SKM-1 treated with dmso at 0.1 percent for 144 hours (cell line): ENCODE measurements around the gene CHMP4A.
"Not testable (repeated sequence)": the region's sequence is repeated elsewhere in the genome, so short reads cannot be mapped to it uniquely, and the experiment has no call there.

Experiments used
- DNase-seq: peaks from one replicate; lab custom pipeline; 2025; ENCODE audit not compliant: unreplicated experiment; lab: John Stamatoyannopoulos, UW

CHMP4A gene

GRCh38 chr14:24247422-24247821, 34.1 kb upstream of the CHMP4A start:
- no peak for DNase-seq

GRCh38 chr14:24246765-24247212, 33.5 kb upstream of the CHMP4A start:
- no peak for DNase-seq

- not testable (repeated sequence) for DNase-seq
These were observed 32.1 kb upstream of the CHMP4A start for GRCh38 chr14:24245350-24245749.

DNA sequence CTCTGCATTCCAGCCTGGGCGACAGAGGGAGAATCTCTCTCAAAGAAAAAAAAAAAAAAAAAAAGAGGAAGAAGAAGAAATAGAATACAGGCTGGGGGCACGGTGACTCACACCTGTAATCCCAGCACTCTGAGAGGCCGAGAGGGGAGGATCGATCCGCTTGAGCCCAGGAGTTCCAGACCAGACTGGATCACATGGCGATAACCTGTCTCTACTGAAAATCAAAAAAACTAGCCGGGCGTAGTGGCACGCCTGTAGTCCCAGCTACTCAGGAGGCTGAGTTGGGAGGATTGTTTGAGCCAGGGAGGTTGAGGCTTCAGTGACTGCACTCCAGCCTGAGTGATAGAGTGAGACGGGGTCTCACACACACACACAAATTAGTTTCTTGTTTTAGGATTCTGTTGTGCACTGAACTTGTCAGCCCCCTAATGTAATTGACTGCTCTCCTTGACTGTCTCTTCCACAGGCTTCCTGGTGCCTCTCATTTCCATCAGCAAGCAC, 30.1 kb upstream of the CHMP4A start:
- peak; percentile 9 for DNase-seq

- peak; percentile 80 for DNase-seq
These were observed 28.6 kb upstream of the CHMP4A start for GRCh38 chr14:24241829-24242443.

- DNase-seq, result no peak
These were observed 27.0 kb upstream of the CHMP4A start for GRCh38 chr14:24240110-24240918.

DNA sequence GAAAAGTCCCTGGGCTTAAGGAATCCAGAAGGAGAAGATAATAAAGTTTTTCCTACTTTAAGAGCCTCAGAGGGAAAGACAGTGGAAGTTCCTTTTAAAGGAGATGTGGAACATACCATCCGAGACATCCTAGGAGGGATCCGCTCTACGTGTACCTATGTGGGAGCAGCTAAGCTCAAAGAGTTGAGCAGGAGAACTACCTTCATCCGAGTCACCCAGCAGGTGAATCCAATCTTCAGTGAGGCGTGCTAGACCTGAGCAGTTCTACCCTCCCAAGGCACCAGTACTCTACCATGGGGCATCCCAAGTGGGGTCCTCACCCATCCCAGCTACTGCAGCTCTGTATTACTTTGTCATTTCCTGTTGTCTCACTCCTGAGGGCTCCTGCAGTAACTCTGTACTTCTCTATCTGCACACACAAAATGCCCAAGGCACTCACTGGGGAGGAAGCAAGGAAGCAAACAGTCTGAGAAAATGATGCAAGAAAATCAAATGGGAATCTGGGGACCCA, 25.3 kb upstream of the CHMP4A start:
- DNase-seq, result no peak

- no peak for DNase-seq
These were observed 24.8 kb upstream of the CHMP4A start for GRCh38 chr14:24238123-24238522.

DNA sequence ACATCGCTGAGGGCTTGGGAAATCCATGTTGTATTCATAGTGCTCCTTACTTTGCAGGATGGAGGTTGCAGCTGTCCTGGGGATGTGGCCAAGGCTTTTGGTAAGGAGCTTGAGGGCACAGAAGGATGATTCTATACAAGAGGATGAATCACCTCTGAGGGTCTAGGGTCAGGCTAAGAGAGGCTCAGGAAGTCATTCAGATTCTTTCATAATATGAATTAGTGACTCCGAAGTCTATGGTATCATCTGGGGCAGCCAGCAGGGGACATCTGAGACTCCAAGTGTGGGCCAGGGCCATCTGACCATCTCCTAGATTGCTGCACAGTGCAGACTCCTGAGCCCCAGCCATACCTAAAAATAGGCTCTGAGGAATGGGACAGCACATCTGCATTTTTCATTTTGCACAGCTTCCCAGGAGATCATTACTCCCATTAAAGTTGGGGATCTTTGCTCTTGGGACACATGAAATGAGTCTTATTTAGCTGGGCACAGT, 24.2 kb upstream of the CHMP4A start:
- DNase-seq, result no peak

- no peak for DNase-seq
These were observed 23.6 kb upstream of the CHMP4A start for GRCh38 chr14:24236689-24237462.

DNA sequence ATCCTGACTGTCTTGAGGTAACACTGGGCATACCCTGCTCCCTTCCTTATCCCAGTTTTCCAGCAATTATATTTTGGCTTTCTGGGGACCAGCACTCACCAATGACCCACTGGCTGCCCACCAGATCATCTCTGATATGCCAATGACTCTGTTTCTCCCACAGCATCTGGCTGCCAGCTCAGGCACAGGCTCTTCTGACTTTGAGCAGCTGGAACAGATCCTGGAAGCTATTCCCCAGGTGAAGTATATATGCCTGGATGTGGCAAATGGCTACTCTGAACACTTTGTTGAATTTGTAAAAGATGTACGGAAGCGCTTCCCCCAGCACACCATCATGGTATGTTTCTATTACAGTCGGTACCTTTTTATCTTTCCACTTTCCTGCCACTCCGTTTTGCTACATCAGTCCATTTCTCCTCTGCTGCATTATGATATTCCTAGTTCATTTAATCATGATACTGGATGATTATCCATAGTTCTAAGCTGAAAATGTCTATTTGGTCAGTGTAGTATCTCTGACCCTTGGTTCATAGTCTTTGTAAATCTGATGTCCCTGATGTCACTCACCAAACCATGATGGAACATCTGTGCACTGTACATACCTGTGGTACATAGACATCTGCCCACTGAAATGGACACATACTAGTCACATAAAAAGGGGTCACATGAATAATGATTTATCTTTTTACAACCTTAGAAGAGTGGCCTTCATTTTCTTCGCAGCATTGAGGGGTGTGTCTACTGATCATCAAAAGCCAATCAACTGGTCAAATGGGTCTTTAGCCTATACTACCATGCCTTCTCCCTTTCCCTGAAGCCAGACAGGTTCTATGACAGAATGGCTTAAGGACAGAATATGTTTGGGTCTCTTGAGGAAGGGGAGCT, 22.8 kb upstream of the CHMP4A start:
- no peak for DNase-seq

DNA sequence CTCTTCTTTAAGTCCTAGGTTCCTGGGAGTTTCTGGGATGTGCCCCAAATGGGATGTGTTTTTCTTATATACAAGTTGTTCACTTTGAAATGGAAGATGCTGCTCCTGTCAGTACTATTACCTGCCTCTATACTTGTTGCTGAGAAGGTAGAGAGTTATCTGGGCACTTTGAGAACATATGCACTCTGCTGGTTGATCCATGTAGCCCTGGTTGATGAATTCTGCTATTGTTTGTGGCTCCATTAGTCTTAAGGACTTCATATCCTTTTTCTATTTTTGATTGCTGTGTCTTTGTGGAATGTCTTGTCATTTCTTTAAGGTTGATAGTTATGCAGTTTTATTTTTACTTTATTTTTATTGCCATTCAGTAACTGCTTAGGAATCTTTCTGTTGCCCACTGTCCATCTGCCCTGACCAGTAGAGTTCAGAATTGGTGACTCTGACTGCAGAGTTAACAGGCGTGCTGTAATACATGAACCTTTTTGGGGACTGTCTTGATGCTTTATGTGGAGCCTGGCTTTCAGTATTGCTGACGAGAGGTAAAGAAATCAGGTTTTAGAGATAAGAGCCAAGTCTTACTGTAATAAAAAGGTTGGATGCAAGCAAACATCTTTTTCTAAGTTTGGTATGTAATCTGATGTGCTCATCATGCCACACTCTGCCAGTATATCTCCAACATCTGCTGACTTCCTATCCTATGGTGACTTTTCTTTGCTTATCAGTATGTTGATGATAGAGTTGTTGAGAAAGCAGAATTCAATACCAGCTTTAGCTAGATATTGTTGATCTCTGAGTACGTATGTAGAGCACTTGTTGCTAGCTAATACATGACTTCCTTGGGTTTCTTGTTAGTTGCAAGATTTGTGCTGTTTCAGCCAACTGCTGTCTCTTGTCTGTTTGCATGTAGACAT, 21.1 kb upstream of the CHMP4A start:
- DNase-seq, result no peak

GRCh38 chr14:24233538-24233866, 20.2 kb upstream of the CHMP4A start:
- no peak for DNase-seq

DNA sequence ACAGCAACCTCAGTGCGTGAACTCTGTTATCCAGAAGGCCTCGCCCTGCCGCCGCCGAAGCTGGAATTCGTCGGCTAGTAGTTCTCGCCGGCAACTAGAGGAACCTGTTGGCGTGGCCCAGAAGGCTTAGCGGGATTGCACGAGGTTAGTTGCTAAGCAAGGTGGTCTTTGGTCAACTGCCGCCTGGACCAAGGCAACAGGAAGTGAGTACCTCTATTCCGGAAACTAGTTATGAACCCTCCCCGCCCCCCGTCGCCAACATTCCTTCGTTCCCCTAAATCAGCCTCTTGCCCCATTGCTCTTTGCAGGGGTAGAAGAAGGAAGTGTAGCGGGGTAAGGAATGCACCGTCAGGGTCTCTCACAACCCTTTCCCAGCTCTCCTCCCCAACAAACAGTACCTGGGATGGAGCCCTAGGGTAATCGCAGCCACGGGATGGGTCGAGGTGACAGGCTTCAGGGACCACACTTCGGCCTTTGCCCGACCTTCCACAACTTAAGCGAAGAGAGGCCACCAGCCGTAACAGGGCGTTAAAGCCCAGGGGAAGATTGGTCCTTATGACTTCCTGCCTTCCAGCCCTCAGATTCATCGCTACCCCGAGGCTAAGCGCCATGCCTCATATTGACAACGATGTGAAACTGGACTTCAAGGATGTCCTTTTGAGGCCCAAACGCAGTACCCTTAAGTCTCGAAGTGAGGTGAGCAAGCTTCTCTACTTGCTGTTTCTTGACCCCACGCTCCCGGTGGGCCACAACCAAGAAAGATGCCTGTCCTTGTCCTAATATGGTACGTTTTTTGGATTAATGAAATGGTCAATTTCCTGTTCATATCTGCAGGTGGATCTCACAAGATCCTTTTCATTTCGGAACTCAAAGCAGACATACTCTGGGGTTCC, 19.6 kb upstream of the CHMP4A start, which contains the start of gene GMPR2:
Gene GMPR2, plus strand, starts transcription at position 285 of the 893 bp plus-strand sequence. Its CDS starts 325 bp downstream, at position 610.
- no peak for DNase-seq

GRCh38 chr14:24232121-24232644, 18.9 kb upstream of the CHMP4A start, which contains the start of gene NEDD8:
Gene NEDD8 (minus strand): TSS chr14:24232367. CDS start chr14:24232267, 100 bp downstream.
- DNase-seq, result peak; percentile 55

DNA sequence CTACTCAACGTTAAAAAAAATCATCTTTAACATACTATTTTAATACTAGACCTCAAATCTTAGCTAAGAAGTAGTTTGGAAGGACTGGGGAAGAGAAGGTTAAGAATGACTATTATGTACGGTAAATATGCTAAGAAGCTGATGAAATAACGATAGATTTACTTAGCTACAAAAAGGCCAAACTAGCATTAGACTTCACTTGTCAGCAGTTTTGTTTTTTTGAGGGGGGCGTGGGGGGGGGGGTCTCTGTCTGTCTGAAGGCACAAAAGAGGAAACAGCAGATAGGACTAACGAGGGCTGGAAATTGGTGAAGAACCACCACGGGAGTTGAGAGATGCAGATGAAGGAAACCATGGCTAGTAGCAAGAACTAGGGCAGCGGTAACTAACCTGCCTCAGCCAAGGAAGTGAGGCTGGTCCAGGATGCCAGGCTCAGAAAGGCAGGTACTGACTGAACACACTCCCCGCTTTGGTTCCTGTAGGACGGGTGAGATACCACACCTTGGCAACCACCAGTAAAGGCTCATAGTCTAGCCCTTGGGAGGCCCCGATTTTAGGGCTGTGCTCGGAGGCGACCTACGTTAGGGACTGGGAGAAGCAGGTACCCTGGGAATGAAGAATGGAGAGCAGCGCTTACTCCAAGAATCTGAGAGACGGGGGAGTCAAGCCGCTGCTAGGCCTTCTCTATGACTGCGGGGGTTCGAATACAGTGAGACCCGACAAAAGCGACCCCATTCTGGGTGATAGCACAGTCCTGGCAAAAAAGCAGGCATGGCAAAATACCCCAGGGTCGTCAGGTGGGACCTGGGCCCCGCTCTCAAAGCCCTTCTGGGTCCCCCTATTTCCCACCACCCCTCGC, 18.2 kb upstream of the CHMP4A start:
- DNase-seq, result no peak

DNA sequence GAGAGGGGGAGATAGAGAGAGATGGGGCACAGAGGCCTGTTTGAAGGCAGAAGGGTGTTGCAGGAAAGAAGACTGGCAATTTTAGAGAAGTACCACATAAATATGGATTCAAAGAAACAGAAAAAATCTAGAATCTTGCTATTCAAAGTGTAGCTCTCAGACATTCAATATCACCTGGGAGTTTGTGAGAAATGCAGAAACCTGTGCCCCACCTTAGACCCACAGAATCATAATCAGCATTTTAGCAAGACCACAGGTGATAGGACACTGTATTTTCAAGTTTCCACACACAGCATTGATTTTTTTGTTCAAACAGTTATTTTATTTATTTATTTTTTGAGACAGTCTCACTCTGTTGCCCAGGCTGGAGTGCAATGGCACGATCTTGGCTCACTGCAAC, 15.6 kb upstream of the CHMP4A start:
- no peak for DNase-seq
